Measurements from ENCODE around the gene MFAP3L. TPM values are rescaled to one million over a fixed set of nuclear protein-coding genes. Genes with fewer than 3 reads are reported as not detected.

The MFAP3L gene
- total RNA-seq, 1 experiment from 2014 or later, result 5.1 TPM

DNA sequence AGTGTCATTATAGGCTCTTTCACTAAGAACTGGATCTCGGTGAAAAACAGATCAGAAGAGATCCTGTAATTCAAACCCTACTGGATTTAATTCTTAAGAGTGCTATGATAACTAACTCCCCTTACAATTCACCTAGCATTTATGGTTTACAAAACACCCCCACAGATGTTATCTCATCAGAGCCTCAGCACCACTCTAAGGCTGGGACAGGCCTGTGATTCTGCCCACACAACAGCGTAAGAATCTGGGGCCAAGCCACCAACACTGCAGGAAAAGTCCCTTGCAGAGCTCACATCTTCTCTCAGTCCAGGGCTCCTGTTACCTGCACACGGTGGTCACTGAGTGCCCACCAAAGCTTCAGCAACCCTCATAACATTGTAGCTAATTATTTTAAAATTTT, 8.9 kb downstream of the MFAP3L start:
- Histone ChIP-seq H3K4me2 (ENCODE audit: insufficient read depth, insufficient read length, low read length) (no peak overlapping the region), H4K5ac (ENCODE audit: insufficient read length, low read depth, low read length) (no peak overlapping the region), H3K9ac (ENCODE audit: extremely low read depth, insufficient read length, low read length) (no peak overlapping the region), H3K4me1 (ENCODE audit: insufficient read depth, low read length) (no peaks in the 10 kb centered on the region), H3K56ac (ENCODE audit: insufficient read length, low read depth, low read length) (no peak overlapping the region), H3K79me1 (ENCODE audit: insufficient read depth, low read depth, low read length, poor library complexity, severe bottlenecking) (no peaks in the 10 kb centered on the region), H2BK5ac (ENCODE audit: insufficient read length, low read length) (no peak overlapping the region), H2BK15ac (ENCODE audit: low read depth, low read length) (no peak overlapping the region), H3K27me3 (ENCODE audit: insufficient read depth, low read length) (no peaks in the 10 kb centered on the region), H4K20me1 (ENCODE audit: control insufficient read depth, insufficient read depth, insufficient read length) (no peaks in the 10 kb centered on the region), H2AK5ac (ENCODE audit: insufficient read length, low read length) (no peak overlapping the region), H3K27ac (ENCODE audit: insufficient read length, low read depth, low read length) (no peak overlapping the region), H3K9me3 (ENCODE audit: control insufficient read depth, low read depth, low read length) (no peaks in the 10 kb centered on the region), H3T11ph (ENCODE audit: low read length) (no peak overlapping the region), H2AFZ (ENCODE audit: low read length) (no peak overlapping the region), H4K8ac (replicated peaks; ENCODE audit: insufficient read length, low read depth, low read length) (no peak overlapping the region), H3K18ac (ENCODE audit: insufficient read length, low read depth, low read length) (no peak overlapping the region), H3K79me2 (ENCODE audit: insufficient read depth, low read length) (peaks cover 2% of the 10 kb centered on the region; the same call in 1 of the 2 replicates), H3K14ac (ENCODE audit: insufficient read depth, low read length) (no peak overlapping the region), H3K23me2 (ENCODE audit: insufficient read length, low read depth, low read length, poor library complexity, severe bottlenecking) (no peaks in the 10 kb centered on the region), H3K4ac (ENCODE audit: low read depth, low read length) (no peak overlapping the region), H2BK20ac (ENCODE audit: low read depth, low read length, poor library complexity, severe bottlenecking) (no peak overlapping the region), H4K91ac (ENCODE audit: insufficient read length, low read depth, low read length) (no peak overlapping the region), H3K23ac (ENCODE audit: insufficient read length, low read depth, low read length) (no peak overlapping the region), H2BK12ac (ENCODE audit: insufficient read length, low read depth, low read length) (no peak overlapping the region), H2BK120ac (ENCODE audit: low read depth, low read length, poor library complexity, severe bottlenecking) (no peak overlapping the region)
- Mint-ChIP-seq H3K27me3 (ENCODE audit: low read depth) (no peaks in the 10 kb centered on the region; the same call in 1 of the 2 replicates), H3K4me1 (peaks cover 17% of the 10 kb centered on the region in 2 experiments), H3K36me3 (ENCODE audit: insufficient read depth in 1 of 3, low read depth in 3 of 3) (0 out of 7 replicates have a peak, but pooled peaks cover 0 to 2% (median 0%) of the 10 kb centered on the region in 3 experiments), H3K4me3 (no peak overlapping the region), H3K9me3 (no peaks in the 10 kb centered on the region), H3K27ac (no peak overlapping the region; a peak in 1 of 7 replicates)
- TF ChIP-seq, protein P1, sequence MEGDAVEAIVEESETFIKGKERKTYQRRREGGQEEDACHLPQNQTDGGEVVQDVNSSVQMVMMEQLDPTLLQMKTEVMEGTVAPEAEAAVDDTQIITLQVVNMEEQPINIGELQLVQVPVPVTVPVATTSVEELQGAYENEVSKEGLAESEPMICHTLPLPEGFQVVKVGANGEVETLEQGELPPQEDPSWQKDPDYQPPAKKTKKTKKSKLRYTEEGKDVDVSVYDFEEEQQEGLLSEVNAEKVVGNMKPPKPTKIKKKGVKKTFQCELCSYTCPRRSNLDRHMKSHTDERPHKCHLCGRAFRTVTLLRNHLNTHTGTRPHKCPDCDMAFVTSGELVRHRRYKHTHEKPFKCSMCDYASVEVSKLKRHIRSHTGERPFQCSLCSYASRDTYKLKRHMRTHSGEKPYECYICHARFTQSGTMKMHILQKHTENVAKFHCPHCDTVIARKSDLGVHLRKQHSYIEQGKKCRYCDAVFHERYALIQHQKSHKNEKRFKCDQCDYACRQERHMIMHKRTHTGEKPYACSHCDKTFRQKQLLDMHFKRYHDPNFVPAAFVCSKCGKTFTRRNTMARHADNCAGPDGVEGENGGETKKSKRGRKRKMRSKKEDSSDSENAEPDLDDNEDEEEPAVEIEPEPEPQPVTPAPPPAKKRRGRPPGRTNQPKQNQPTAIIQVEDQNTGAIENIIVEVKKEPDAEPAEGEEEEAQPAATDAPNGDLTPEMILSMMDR (conservative IDR thresholded peaks at IDR 0.05), result no peak
- DNase-seq, result no peak
- WGBS (ENCODE audit: extremely low coverage, insufficient read length, low lambda C conversion rate), result no CpG with 5 or more reads among the region's 3 CpGs

Measured in H9 (cell line).